Right atrium auricular region (tissue), 2 donors: Measurements from ENCODE around the gene CD2BP2. TPM values are rescaled to one million over a fixed set of nuclear protein-coding genes. Genes with fewer than 3 reads are reported as not detected.

Experiments
- DNase-seq: peaks from one replicate; pipeline ENCODE4 v3.0.0-alpha.2; 2019; ENCODE audit warnings: low spot score
- H3K27ac ChIP-seq, 2 donors: fragments of 200-600 bp; sonication (generic); 1 replicate in 1 of 2; 2 replicates in 1 of 2; pipeline ENCODE4 v1.5.1; 2016 to 2019
- H3K27me3 ChIP-seq, 2 donors: fragments of 200-600 bp; sonication (generic); one replicate each; pipeline versions ENCODE4 v1.5.1 to v1.6.0; 2017 to 2019
- H3K36me3 ChIP-seq: fragments of 200-600 bp; sonication (generic); one replicate; pipeline ENCODE4 v1.5.1; 2016
- H3K4me1 ChIP-seq, 2 donors: fragments of 200-600 bp; sonication (generic); one replicate each; pipeline versions ENCODE4 v1.5.1 to v1.6.0; 2017 to 2019
- H3K4me3 ChIP-seq, 2 donors: fragments of 200-600 bp; sonication (generic); 1 replicate in 1 of 2; 2 replicates in 1 of 2; pipeline ENCODE4 v1.5.1; 2017 to 2019; ENCODE audit warnings: mild to moderate bottlenecking in 1 of 2, moderate library complexity in 1 of 2
- H3K9me3 ChIP-seq, 2 donors: fragments of 200-600 bp; sonication (generic); one replicate each; pipeline ENCODE4 v1.5.1; 2019
- total RNA-seq, 2 donors: library from RNA; depleted of rRNA; stranded (reverse); fragments of >200 nt; gene quantifications; one replicate each; pipeline ENCODE4 v1.1.0, GENCODE V29; 2016
- TF ChIP-seq, protein P1 (sequence below), 2 donors: fragments of 200-600 bp; sonication (generic); IDR thresholded peaks; one replicate each; pipeline ENCODE4 v1.5.1; 2019; ENCODE audit warnings: antibody characterized with exemption in 2 of 2

CD2BP2 gene
- total RNA-seq, 2 donors from 2014 or later: 22.0 to 39.3 TPM

DNA sequence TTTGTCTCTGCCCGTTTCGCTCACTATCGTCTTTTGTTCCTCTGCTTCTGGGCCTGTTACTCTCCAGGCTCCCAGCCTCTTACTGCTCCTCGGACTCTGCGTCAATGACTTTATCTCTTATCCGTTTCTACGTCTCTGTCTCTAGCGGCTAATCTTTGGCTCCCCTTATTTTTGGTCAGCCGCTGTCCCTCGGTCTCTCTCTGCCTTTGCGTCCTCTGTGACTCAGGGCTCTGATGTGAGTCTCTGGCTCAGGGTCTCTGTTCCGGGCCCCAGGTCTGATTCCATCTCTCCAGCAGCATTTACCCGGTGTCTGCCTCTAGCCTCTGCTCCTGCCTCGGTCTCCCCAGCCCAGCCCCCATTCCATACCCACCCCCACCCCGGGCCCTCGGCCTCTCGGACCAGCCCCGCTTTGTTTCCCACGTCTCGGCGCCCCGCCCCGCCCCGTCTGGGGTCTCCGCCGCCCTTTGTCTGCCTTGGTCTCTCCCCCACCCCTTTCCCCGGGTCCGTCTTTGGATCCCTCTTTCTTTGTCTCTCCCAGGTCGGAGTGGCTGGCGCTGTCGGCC, 39.6 kb upstream of the CD2BP2 start:
- H3K36me3 ChIP-seq: peaks cover 11% of the 10 kb centered on the region
- H3K9me3 ChIP-seq: no peaks in the 10 kb centered on the region
- H3K27ac ChIP-seq: peak overlapping the region; percentile 84 to 89
- H3K4me3 ChIP-seq: peak overlapping the region; percentile 83
- no peaks in the 10 kb centered on the region for H3K27me3 ChIP-seq
- peaks cover 0 to 26% of the 10 kb centered on the region in 2 donors for H3K4me1 ChIP-seq
- DNase-seq: peak; percentile 72
- TF ChIP-seq, protein P1, sequence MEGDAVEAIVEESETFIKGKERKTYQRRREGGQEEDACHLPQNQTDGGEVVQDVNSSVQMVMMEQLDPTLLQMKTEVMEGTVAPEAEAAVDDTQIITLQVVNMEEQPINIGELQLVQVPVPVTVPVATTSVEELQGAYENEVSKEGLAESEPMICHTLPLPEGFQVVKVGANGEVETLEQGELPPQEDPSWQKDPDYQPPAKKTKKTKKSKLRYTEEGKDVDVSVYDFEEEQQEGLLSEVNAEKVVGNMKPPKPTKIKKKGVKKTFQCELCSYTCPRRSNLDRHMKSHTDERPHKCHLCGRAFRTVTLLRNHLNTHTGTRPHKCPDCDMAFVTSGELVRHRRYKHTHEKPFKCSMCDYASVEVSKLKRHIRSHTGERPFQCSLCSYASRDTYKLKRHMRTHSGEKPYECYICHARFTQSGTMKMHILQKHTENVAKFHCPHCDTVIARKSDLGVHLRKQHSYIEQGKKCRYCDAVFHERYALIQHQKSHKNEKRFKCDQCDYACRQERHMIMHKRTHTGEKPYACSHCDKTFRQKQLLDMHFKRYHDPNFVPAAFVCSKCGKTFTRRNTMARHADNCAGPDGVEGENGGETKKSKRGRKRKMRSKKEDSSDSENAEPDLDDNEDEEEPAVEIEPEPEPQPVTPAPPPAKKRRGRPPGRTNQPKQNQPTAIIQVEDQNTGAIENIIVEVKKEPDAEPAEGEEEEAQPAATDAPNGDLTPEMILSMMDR (IDR thresholded peaks at IDR 0.05): no peak

DNA sequence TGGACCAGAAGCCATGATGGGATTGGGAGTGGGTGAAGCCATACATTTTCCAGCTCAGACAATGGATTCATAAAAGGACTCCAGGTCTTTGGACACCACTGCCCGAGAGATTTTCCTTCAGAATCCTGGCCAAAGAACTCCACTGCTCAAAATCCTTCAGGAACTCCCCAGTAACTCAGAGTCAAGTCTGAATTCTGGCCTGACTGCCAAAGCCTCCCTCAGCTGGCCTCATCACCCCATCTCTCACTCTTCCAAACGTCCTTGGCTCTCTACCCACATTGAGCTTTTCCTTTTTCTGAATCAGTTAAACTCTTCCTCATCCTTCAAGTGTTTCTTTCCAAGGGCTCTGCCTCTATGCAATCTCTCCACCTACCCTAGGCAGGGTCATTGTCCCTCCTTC, 28.4 kb upstream of the CD2BP2 start:
- peaks cover 0 to 8% of the 10 kb centered on the region in 2 donors for H3K4me1 ChIP-seq
- TF ChIP-seq, protein P1 (IDR thresholded peaks at IDR 0.05): no peak
- H3K9me3 ChIP-seq: no peaks in the 10 kb centered on the region
- H3K36me3 ChIP-seq: no peaks in the 10 kb centered on the region
- H3K27me3 ChIP-seq: no peaks in the 10 kb centered on the region
- H3K27ac ChIP-seq: no peak overlapping the region
- H3K4me3 ChIP-seq: no peak overlapping the region
- no peak for DNase-seq

DNA sequence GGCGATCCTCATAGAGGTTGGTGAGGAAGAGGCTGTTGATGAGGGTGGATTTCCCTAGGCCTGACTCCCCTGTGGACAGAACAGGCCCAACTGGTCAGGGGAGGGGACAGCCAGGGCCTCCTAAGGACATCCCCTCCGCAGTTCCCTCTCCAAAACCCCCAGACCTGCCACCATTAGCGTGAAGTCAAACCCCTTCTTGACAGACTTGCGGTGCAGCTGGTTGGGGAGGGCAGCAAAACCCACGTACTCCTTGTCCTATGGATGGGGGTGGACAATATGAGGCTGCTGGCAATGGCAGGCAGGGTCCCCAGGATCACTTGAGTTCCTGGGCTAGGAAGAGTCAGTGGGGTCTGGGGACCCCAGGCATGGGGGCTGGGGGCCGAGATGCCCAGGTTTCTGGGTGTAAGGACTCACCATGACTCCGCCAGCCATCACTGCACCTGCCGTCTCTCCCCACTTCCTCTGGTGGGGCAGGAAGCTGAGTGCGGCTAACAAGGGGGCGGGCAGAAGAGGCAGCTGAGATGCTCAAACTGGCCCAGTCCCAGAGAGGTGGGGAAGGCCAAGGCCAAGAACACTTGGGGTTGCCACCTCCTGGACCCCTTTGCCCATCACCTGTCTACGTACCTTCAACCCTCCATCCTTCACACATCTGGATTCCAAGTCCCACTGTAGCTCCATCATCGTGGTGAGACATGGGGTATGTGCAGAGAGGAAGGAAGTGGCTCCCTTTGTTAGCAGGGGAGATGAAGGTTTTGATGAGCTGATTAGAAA, 27.2 kb upstream of the CD2BP2 start, which contains the start of gene SEPTIN1:
SEPTIN1 (minus strand) TSS at position 451 of the 771 bp plus-strand sequence; CDS start at position 432, 19 bp downstream.
- Histone ChIP-seq H3K27me3 (no peaks in the 10 kb centered on the region), H3K9me3 (no peaks in the 10 kb centered on the region), H3K36me3 (no peaks in the 10 kb centered on the region), H3K4me1 (peaks cover 0 to 10% of the 10 kb centered on the region in 2 donors), H3K4me3 (no peak within 1 kb of the TSS), H3K27ac (no peak within 1 kb of the TSS)
- no peak for DNase-seq
- TF ChIP-seq, protein P1 (IDR thresholded peaks at IDR 0.05): no peak

DNA sequence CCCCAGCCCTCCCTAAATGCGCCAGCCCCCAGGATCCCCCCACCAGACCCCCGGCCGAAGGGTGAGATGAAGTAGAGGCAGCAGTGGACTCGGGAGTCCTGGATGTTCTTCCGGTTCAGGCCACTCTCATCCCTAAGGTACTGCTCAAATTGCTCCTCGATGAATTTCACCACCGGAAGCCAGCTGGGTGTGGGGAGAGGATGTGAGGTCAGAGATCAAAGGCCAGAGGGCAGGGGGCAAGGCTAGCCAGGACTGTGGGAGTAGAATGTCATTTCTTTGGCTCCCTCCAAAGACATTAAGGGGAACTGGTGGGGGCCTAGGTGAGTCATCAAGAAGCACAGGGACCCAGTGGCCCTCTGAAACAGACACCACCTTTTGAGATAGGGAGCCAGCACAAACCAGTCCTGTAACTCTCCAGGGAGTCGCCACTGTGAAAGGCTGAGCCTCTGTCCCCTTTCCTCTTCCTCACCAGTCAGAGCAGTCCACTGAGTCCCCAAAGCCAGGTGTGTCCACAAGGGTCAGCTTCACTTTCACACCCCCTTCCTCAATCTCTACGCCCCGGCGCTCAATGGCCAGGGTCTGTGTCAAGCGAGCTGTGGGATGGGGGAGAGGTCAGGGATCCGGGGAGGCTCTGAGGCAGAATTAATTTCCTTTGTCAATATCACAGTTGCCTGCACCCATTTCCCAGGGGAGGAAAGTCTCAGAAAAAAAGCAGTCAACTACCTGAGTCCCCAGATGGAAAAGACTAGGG, 26.4 kb upstream of the CD2BP2 start:
- Histone ChIP-seq H3K4me3 (no peak overlapping the region), H3K27ac (no peak overlapping the region), H3K27me3 (no peaks in the 10 kb centered on the region), H3K4me1 (peaks cover 0 to 15% of the 10 kb centered on the region in 2 donors), H3K36me3 (no peaks in the 10 kb centered on the region), H3K9me3 (no peaks in the 10 kb centered on the region)
- TF ChIP-seq, protein P1 (IDR thresholded peaks at IDR 0.05): no peak
- no peak for DNase-seq

DNA sequence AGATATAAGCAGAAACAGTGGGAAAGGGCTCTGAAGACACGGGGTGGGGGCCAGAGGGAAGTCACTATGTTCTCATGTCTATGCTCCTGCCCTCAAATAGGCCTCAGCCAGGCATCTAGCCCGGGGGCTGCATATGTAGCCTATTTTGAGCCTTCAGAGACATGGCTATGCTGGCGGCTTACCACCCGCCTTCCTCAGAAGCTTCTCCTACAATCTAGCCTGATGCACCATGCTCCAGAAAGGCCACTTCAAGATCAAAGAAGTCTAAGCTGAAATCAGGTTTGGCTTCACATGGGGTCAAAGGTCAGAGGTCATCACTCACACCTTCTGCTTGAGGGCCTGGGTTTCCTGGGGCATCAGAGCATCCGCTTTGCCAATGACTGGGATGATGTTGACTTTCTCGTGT, 25.7 kb upstream of the CD2BP2 start:
- no peak overlapping the region for H3K27ac ChIP-seq
- DNase-seq: no peak
- no peak overlapping the region for H3K4me3 ChIP-seq
- TF ChIP-seq, protein P1 (IDR thresholded peaks at IDR 0.05): no peak
- H3K27me3 ChIP-seq: no peaks in the 10 kb centered on the region
- H3K36me3 ChIP-seq: no peaks in the 10 kb centered on the region
- no peaks in the 10 kb centered on the region for H3K9me3 ChIP-seq
- H3K4me1 ChIP-seq: peaks cover 0 to 15% of the 10 kb centered on the region in 2 donors
